Uterus (tissue), 4 donors: ENCODE results near the gene EFHC1. TPM values are rescaled to one million over a fixed set of nuclear protein-coding genes. Genes with fewer than 3 reads are reported as not detected.
"Not testable (repeated sequence)": the region's sequence is repeated elsewhere in the genome, so short reads cannot be mapped to it uniquely, and the experiment has no call there.

Source experiments
- DNase-seq, 2 donors: peaks; one replicate each; pipeline ENCODE4 v3.0.0-alpha.2; 2019 to 2020
- H3K27ac ChIP-seq, 2 donors: fragments of 200-600 bp; sonication (generic); 1 replicate in 1 of 2; 2 replicates in 1 of 2; pipeline ENCODE4 v1.5.1; 2016 to 2018
- H3K27me3 ChIP-seq, 2 donors: fragments of 200-600 bp; sonication (generic); one replicate each; pipeline ENCODE4 v1.5.1; 2018 to 2019; ENCODE audit warnings: control low read depth in 1 of 2
- H3K36me3 ChIP-seq, 2 donors: fragments of 200-600 bp; sonication (generic); one replicate each; pipeline ENCODE4 v1.5.1; 2019; ENCODE audit warnings: control low read depth in 1 of 2
- H3K4me1 ChIP-seq, 2 donors: fragments of 200-600 bp; sonication (generic); one replicate each; pipeline ENCODE4 v1.5.1; 2018 to 2019; ENCODE audit warnings: control low read depth in 1 of 2
- H3K4me3 ChIP-seq, 2 donors: fragments of 200-600 bp; sonication (generic); 1 replicate in 1 of 2; 2 replicates in 1 of 2; pipeline ENCODE4 v1.5.1; 2018 to 2019; ENCODE audit warnings: mild to moderate bottlenecking in 1 of 2
- H3K9me3 ChIP-seq, 2 donors: fragments of 200-600 bp; sonication (generic); one replicate each; pipeline ENCODE4 v1.5.1; 2019; ENCODE audit warnings: control low read depth in 1 of 2
- POLR2A ChIP-seq, 2 donors: fragments of 450-650 bp; IDR thresholded peaks; one replicate each; pipeline ENCODE4 v1.6.1; 2016; ENCODE audit warnings: antibody characterized with exemption in 2 of 2, mild to moderate bottlenecking in 1 of 2, moderate library complexity in 1 of 2
- intact Hi-C: fragments of 100-400 bp; cut with DNase I; formaldehyde crosslinking; loops from one replicate; pipeline ENCODE4 v1.15.1; 2023; ENCODE audit warnings: low total_unique reads
- total RNA-seq, 4 donors: library from RNA; depleted of rRNA in 3 of 4; stranded (reverse); fragments of >200 nt in 3 of 4; gene quantifications; one replicate each; pipeline versions ENCODE4 v1.1.0 to v1.2.4, GENCODE V29; 2014 to 2023
- TF ChIP-seq, protein P1 (sequence below), 4 experiments: fragments of 200-600 bp in 2 of 4; fragments of 450-650 bp in 2 of 4; sonication (generic) in 2 of 4; IDR thresholded peaks; one replicate each; pipeline ENCODE4 v1.5.1; 2016 to 2019; ENCODE audit warnings: antibody characterized with exemption in 4 of 4, mild to moderate bottlenecking in 2 of 4, moderate library complexity in 1 of 4
- donor health status: DM: yes; HTN: yes; CAD: no.

EFHC1 gene
- total RNA-seq, 4 donors from 2014 or later, result 15.6 to 63.0 (median 29.5) TPM

DNA sequence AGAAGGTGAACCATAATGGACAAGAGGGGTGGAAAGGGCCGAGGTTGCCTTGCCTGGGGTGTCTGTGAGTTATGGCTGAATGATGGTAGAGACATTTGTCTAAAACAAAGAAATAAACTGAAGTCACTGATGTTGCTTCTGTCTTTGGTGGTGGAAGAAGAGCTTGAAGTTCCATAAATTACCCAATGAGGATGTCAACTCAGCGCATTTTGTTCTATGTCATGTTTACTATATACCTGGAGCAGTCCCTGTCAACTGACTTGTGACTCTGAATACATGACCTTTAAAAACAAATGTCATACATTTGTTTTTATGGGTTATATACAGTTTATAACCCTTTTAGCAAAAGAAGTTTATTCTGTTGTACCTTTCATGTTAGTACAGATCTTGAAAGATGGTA lies 2.0 kb downstream of the EFHC1 start:
- TF ChIP-seq, protein P1, sequence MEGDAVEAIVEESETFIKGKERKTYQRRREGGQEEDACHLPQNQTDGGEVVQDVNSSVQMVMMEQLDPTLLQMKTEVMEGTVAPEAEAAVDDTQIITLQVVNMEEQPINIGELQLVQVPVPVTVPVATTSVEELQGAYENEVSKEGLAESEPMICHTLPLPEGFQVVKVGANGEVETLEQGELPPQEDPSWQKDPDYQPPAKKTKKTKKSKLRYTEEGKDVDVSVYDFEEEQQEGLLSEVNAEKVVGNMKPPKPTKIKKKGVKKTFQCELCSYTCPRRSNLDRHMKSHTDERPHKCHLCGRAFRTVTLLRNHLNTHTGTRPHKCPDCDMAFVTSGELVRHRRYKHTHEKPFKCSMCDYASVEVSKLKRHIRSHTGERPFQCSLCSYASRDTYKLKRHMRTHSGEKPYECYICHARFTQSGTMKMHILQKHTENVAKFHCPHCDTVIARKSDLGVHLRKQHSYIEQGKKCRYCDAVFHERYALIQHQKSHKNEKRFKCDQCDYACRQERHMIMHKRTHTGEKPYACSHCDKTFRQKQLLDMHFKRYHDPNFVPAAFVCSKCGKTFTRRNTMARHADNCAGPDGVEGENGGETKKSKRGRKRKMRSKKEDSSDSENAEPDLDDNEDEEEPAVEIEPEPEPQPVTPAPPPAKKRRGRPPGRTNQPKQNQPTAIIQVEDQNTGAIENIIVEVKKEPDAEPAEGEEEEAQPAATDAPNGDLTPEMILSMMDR (IDR thresholded peaks at IDR 0.05), result no peak
- no peak for TF ChIP-seq POLR2A (IDR thresholded peaks at IDR 0.05)
- no peaks in the 10 kb centered on the region for H3K36me3 ChIP-seq

DNA sequence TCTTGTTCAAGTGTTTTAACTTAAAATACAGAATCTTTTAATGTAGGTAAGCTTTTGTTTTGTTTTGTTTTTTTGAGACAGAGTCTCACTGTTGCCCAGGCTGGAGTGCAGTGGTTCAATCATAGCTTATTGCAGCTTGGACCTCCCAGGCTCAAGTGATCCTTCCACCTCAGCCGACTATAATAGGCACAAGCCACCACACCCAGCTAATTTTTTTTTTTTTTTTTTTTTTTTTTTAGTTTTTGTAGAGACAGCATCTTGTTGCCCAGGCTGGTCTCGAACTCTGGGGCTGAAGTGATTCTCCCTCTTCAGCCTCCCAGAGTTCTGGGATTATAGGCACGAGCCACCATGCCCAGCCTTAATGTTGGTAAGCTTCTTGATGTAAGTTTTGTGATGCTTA lies 3.3 kb downstream of the EFHC1 start:
- no peaks in the 10 kb centered on the region for H3K4me1 ChIP-seq
- H3K9me3 ChIP-seq, result no peaks in the 10 kb centered on the region
- H3K27ac ChIP-seq, result peak overlapping the region; percentile 28 to 49
- H3K36me3 ChIP-seq, result no peaks in the 10 kb centered on the region
- intact Hi-C loops, result no loop called here
- no peaks in the 10 kb centered on the region for H3K27me3 ChIP-seq
- TF ChIP-seq, protein P1 (IDR thresholded peaks at IDR 0.05), result no peak
- no peak for TF ChIP-seq POLR2A (IDR thresholded peaks at IDR 0.05)
- H3K4me3 ChIP-seq, result no peak overlapping the region
- DNase-seq, result no peak

More for the DNA sequence above, 2.0 kb downstream of the EFHC1 start:
- no peak overlapping the region for H3K4me3 ChIP-seq
- no peak for DNase-seq
- H3K27ac ChIP-seq, result no peak overlapping the region
- H3K4me1 ChIP-seq, result no peaks in the 10 kb centered on the region
- H3K27me3 ChIP-seq, result no peaks in the 10 kb centered on the region
- H3K9me3 ChIP-seq, result no peaks in the 10 kb centered on the region
- intact Hi-C loops, result no loop called here

DNA sequence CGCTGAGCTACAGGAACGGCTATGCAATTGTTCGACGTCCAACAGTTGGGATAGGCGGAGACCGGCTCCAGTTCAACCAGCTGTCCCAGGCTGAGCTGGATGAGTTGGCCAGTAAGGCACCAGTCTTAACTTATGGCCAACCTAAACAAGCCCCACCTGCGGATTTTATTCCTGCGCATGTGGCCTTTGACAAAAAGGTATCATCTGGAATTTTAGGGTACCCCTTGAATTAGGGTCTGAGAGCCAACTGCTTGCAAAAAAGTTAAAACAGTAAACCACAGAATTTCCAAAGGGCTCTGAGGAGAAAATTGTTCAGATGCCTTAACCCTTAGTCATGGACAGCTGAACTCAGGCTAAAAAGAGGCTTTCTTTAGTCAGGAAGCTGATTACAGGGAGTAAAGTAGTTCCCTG lies 3.8 kb downstream of the EFHC1 start:
- Histone ChIP-seq H3K4me1 (no peaks in the 10 kb centered on the region), H3K27ac (peak overlapping the region; percentile 28 to 49), H3K27me3 (no peaks in the 10 kb centered on the region), H3K9me3 (no peaks in the 10 kb centered on the region), H3K4me3 (no peak overlapping the region), H3K36me3 (no peaks in the 10 kb centered on the region)
- no peak for DNase-seq
- TF ChIP-seq, protein P1 (IDR thresholded peaks at IDR 0.05), result no peak
- TF ChIP-seq POLR2A (IDR thresholded peaks at IDR 0.05), result no peak
- intact Hi-C loops, result no loop called here

GRCh38 chr6:52424513-52424912 lies 4.4 kb downstream of the EFHC1 start:
- H3K4me1 ChIP-seq, result no peaks in the 10 kb centered on the region
- H3K9me3 ChIP-seq, result no peaks in the 10 kb centered on the region
- intact Hi-C loops, result no loop called here
- TF ChIP-seq, protein P1 (IDR thresholded peaks at IDR 0.05), result no peak
- TF ChIP-seq POLR2A (IDR thresholded peaks at IDR 0.05), result no peak
- H3K4me3 ChIP-seq, result no peak overlapping the region
- peak overlapping the region; percentile 17 to 49 for H3K27ac ChIP-seq
- no peak for DNase-seq
- no peaks in the 10 kb centered on the region for H3K36me3 ChIP-seq
- no peaks in the 10 kb centered on the region for H3K27me3 ChIP-seq

DNA sequence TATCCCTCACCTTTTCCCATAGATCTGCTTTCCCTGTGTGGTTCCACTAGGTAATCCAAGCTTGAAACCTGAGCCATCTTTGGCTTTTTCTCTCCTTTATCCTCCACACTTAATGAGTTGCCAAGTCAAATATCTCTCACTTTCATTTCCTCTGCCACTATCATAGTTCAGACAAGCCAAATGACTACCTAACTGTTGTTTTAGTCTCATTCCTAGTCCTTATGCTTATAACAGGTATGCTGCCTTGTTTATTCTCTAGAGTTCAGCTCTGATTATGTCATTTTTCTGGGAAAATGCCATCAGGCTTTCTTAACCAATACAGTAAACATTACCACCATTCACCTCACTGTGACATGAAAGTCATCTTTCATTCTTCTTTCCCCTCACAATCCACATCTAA lies 6.5 kb downstream of the EFHC1 start:
- no peaks in the 10 kb centered on the region for H3K36me3 ChIP-seq
- no peaks in the 10 kb centered on the region for H3K9me3 ChIP-seq
- H3K4me1 ChIP-seq, result no peaks in the 10 kb centered on the region
- no peaks in the 10 kb centered on the region for H3K27me3 ChIP-seq
- no peak overlapping the region for H3K4me3 ChIP-seq
- DNase-seq, result no peak
- intact Hi-C loops, result no loop called here
- H3K27ac ChIP-seq, result no peak overlapping the region
- TF ChIP-seq POLR2A (IDR thresholded peaks at IDR 0.05), result no peak
- TF ChIP-seq, protein P1 (IDR thresholded peaks at IDR 0.05), result no peak

DNA sequence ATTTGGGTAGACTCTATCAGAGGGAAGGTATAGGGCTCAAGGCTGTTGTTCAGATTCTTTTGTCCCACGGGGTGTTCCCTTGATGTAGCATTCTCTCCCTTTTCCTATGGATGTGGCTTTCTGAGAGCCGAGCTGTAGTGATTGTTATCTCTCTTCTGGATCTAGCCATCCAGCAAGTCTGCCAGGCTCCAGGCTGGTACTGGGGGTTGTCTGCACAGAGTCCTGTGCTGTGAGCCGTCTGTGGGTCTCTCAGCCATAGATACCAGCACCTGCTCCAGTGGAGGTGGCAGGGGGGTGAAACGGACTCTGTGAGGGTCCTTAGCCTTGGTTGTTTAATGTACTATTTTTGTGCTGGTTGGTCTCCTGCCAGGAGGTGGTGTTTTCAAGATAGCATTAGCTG lies 13.2 kb downstream of the EFHC1 start:
- H3K27ac ChIP-seq, H3K4me1 ChIP-seq, DNase-seq, H3K4me3 ChIP-seq, intact Hi-C loops, H3K9me3 ChIP-seq, H3K36me3 ChIP-seq, H3K27me3 ChIP-seq: not testable (repeated sequence)
